ENCODE data around the gene NUS1. TPM values are rescaled to one million over a fixed set of nuclear protein-coding genes. Genes with fewer than 3 reads are reported as not detected.

The NUS1 gene
- 10 to 100 TPM in 4 of 6 donors, 1 to 10 TPM in 2; 8.2 to 37.5 (median 30.0) TPM for total RNA-seq

DNA sequence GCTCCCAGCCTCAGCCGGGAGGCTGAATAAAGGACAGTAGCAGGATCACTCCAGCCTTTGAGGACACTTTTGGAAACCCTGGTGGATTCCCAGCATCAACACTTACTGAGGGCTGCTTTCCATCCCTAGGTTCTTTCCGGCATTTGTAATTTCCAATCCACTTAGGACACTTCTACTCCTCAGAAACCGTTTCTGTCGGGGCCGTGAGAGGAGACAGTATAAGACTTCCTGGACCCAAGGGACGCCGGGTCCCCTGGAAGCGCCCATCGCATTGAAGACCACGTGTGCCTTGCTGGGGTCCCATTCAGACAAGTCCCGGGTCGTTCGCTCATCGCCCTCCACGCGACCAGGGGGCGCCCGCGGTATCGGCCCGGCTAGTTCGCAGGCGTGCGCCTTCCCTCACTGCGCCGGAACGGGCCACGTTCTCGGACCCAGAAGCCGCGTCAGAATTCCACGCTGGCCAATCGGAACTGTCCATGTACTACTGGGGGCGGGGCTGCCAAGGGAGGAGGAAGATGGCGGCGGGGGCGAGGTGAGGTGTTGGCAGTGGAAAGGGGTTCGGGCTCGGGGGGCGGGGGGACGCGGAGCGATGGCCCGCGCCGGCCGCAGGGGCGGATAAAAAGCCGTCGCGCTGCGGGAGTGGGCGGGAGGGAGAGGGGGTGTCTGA is at the start of gene NUS1:
TSS of gene NUS1 (plus strand) at position 479 of the 667 bp plus-strand sequence. CDS start 202 bp downstream, outside the sequence.
- 1 to 2% methylated on average over 10 to 25 of the region's 53 CpGs for WGBS, 2 donors
- peaks cover 24 to 43% (median 25%) of the 10 kb centered on the region in 4 donors for H3K4me1 ChIP-seq

GRCh38 chr6:117627533-117627932 is 47.7 kb upstream of the NUS1 start:
- Histone ChIP-seq H3K4me3 (no peak overlapping the region), H3K4me1 (no peaks in the 10 kb centered on the region), H3K27me3 (no peaks in the 10 kb centered on the region), H3K9me3 (peaks cover 0 to 16% (median 6%) of the 10 kb centered on the region in 4 donors), H3K27ac (no peak overlapping the region), H3K36me3 (no peaks in the 10 kb centered on the region)
- no peak for DNase-seq
- ATAC-seq (ENCODE audit: low FRiP score in 2 of 2) = no peak
- TF ChIP-seq EP300 (IDR thresholded peaks at IDR 0.05) = no peak
- TF ChIP-seq, protein P1, sequence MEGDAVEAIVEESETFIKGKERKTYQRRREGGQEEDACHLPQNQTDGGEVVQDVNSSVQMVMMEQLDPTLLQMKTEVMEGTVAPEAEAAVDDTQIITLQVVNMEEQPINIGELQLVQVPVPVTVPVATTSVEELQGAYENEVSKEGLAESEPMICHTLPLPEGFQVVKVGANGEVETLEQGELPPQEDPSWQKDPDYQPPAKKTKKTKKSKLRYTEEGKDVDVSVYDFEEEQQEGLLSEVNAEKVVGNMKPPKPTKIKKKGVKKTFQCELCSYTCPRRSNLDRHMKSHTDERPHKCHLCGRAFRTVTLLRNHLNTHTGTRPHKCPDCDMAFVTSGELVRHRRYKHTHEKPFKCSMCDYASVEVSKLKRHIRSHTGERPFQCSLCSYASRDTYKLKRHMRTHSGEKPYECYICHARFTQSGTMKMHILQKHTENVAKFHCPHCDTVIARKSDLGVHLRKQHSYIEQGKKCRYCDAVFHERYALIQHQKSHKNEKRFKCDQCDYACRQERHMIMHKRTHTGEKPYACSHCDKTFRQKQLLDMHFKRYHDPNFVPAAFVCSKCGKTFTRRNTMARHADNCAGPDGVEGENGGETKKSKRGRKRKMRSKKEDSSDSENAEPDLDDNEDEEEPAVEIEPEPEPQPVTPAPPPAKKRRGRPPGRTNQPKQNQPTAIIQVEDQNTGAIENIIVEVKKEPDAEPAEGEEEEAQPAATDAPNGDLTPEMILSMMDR (IDR thresholded peaks at IDR 0.05) = no peak
- no peak for TF ChIP-seq POLR2A (IDR thresholded peaks at IDR 0.05)
- TF ChIP-seq POLR2AphosphoS5 (IDR thresholded peaks at IDR 0.05) = no peak

More for the DNA sequence above, at the start of gene NUS1:
- Histone ChIP-seq H3K4me3 (peak within 1 kb of the TSS; percentile 66 to 83 (median 79)), H3K9me3 (no peaks in the 10 kb centered on the region), H3K36me3 (no peaks in the 10 kb centered on the region), H3K27me3 (no peaks in the 10 kb centered on the region), H3K27ac (peak within 1 kb of the TSS; percentile 74 to 88 (median 80))
- peak; percentile 97 to 99 for DNase-seq
- ATAC-seq (ENCODE audit: low FRiP score in 2 of 2) = peak; percentile 100
- no peak for TF ChIP-seq EP300 (IDR thresholded peaks at IDR 0.05)
- peak in 1 of 4 donors; percentile 67 for TF ChIP-seq POLR2A (IDR thresholded peaks at IDR 0.05)
- TF ChIP-seq, protein P1 (IDR thresholded peaks at IDR 0.05) = peak; percentile 59 to 95 (median 84)
- peak; percentile 81 to 84 for TF ChIP-seq POLR2AphosphoS5 (IDR thresholded peaks at IDR 0.05)

GRCh38 chr6:117629119-117629660 is 46.1 kb upstream of the NUS1 start:
- no peak for TF ChIP-seq POLR2A (IDR thresholded peaks at IDR 0.05)
- no peak for TF ChIP-seq POLR2AphosphoS5 (IDR thresholded peaks at IDR 0.05)
- TF ChIP-seq EP300 (IDR thresholded peaks at IDR 0.05) = no peak
- TF ChIP-seq, protein P1 (IDR thresholded peaks at IDR 0.05) = no peak
- no peak overlapping the region for H3K4me3 ChIP-seq
- H3K9me3 ChIP-seq = peaks cover 0 to 16% (median 6%) of the 10 kb centered on the region in 4 donors
- no peak for ATAC-seq (ENCODE audit: low FRiP score in 2 of 2)
- no peak overlapping the region for H3K27ac ChIP-seq
- DNase-seq = no peak
- no peaks in the 10 kb centered on the region for H3K27me3 ChIP-seq
- no peaks in the 10 kb centered on the region for H3K36me3 ChIP-seq
- WGBS, 2 donors = 68 to 72% methylated on average over 1 of the region's 1 CpG
- H3K4me1 ChIP-seq = no peaks in the 10 kb centered on the region

DNA sequence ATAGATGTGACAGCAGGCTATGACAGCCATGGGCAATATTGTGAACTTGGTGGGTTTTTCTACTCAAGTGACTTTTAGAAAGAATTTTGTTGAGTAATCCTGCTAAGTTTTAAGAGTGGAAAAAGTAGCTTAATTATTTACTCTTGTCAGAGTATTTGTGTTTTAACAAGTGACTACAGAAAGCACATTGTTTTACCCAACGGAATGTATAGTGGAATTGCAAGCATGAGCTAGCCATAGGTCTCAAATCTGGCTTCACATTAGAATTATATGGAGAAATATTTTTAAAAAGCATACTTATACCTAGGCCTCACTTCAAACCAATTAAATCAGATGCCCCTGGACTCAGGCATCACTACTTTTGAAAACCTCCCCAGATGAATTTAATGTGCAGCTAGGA is 37.5 kb upstream of the NUS1 start:
- H3K4me3 ChIP-seq = no peak overlapping the region

More for the DNA sequence above, 37.5 kb upstream of the NUS1 start:
- H3K9me3 ChIP-seq = peaks cover 0 to 5% (median 0%) of the 10 kb centered on the region in 4 donors
- H3K27me3 ChIP-seq = no peaks in the 10 kb centered on the region
- DNase-seq = no peak
- no peaks in the 10 kb centered on the region for H3K4me1 ChIP-seq
- 67 to 79% methylated on average over 1 of the region's 1 CpG for WGBS, 2 donors
- no peak overlapping the region for H3K27ac ChIP-seq
- no peaks in the 10 kb centered on the region for H3K36me3 ChIP-seq
- no peak for ATAC-seq (ENCODE audit: low FRiP score in 2 of 2)
- no peak for TF ChIP-seq EP300 (IDR thresholded peaks at IDR 0.05)
- TF ChIP-seq, protein P1 (IDR thresholded peaks at IDR 0.05) = no peak
- TF ChIP-seq POLR2A (IDR thresholded peaks at IDR 0.05) = no peak
- TF ChIP-seq POLR2AphosphoS5 (IDR thresholded peaks at IDR 0.05) = no peak
